Measurements from ENCODE around the gene TMEM41B. TPM values are rescaled to one million over a fixed set of nuclear protein-coding genes. Genes with fewer than 3 reads are reported as not detected.
"Not testable (repeated sequence)": the region's sequence is repeated elsewhere in the genome, so short reads cannot be mapped to it uniquely, and the experiment has no call there.

TMEM41B gene
- total RNA-seq, 1 experiment from 2014 or later = 67.2 TPM

- POLR2A ChIA-PET = interaction anchor here (0.7 to 0.8 kb wide), 2 partner anchors 9 to 19 kb away, joined by 4 read pairs; no protein-coding TSS in a partner anchor
- H3K27me3 ChIP-seq (ENCODE audit: insufficient read depth, low read length) = no peaks in the 10 kb centered on the region
- TF ChIP-seq CBX3 (IDR thresholded peaks at IDR 0.05; ENCODE audit: low read depth) = no peak
- 0 out of 2 replicates have a peak, but pooled peaks have one; percentile 20 for TF ChIP-seq SRF (IDR thresholded peaks at IDR 0.05; ENCODE audit: low read depth)
- TF ChIP-seq CTCF (IDR thresholded peaks at IDR 0.05 in 2 of 3, conservative IDR thresholded peaks at IDR 0.05 in 1 of 3; ENCODE audit: borderline replicate concordance in 1 of 3, insufficient read depth in 1 of 3, low read depth in 2 of 3, low read length in 2 of 3) = peak in 2 of 3 experiments; percentile 28 to 51; a peak in 3 of 6 replicates
- no peak overlapping the region for H3K9ac ChIP-seq (ENCODE audit: low read length)
- no peaks in the 10 kb centered on the region for H3K9me3 ChIP-seq (ENCODE audit: control insufficient read depth in 1 of 2, insufficient read depth in 1 of 2, low read depth in 1 of 2, low read length in 2 of 2)
- intact Hi-C loops (cut with micrococcal nuclease) = loop anchor here (5.0 kb wide), 1 partner anchor 88 kb away; no protein-coding TSS in a partner anchor
- RAD21 ChIA-PET (ENCODE audit: low non-redundant PET in 1 of 2, low total read pairs in 2 of 2, uncharacterized antibody in 2 of 2, unreplicated experiment in 2 of 2) = no interaction called here
- H3K36me3 ChIP-seq (ENCODE audit: control insufficient read depth in 1 of 2, insufficient read depth in 2 of 2, low read length in 2 of 2) = 0 out of 4 replicates have a peak, but pooled peaks cover 0 to under 1% of the 10 kb centered on the region in 2 experiments
- no peaks in the 10 kb centered on the region for H3K9me2 ChIP-seq (ENCODE audit: insufficient read depth)
- CTCF ChIA-PET = interaction anchor here (0.7 to 1.5 kb wide), 2 partner anchors 148 to 246 kb away, joined by 4 to 5 read pairs; no protein-coding TSS in a partner anchor
- no peak overlapping the region for H3K27ac ChIP-seq (ENCODE audit: low read depth, low read length)
- peaks cover 84% of the 10 kb centered on the region for H3K79me2 ChIP-seq (ENCODE audit: insufficient read depth, low read length)
- DNase-seq (ENCODE audit: low read depth, low spot score) = no peak
- no peak for ATAC-seq
- no peak overlapping the region for H3K4me2 ChIP-seq (ENCODE audit: low read length)
- H3K4me1 ChIP-seq (ENCODE audit: control insufficient read depth in 1 of 2, insufficient read depth in 2 of 2, low read length in 2 of 2) = peaks cover 8 to 23% of the 10 kb centered on the region in 2 experiments; a peak in 2 of 4 replicates
- H3K4me3 ChIP-seq (replicated peaks in 1 of 2; ENCODE audit: low read depth in 1 of 2, low read length in 2 of 2) = no peak overlapping the region
- peaks cover 3% of the 10 kb centered on the region; the same call in 1 of the 2 replicates for H4K20me1 ChIP-seq (ENCODE audit: insufficient read depth)
- H2AFZ ChIP-seq (ENCODE audit: low read depth, low read length, poor library complexity, severe bottlenecking) = no peak overlapping the region
- BruUV-seq (replicated peaks) = no TSS peak
Measured at GRCh38 chr11:9259981-9260837, 54.2 kb downstream of the TMEM41B start.

- DNase-seq (ENCODE audit: low read depth, low spot score); POLR2A ChIA-PET; H3K4me3 ChIP-seq (replicated peaks in 1 of 2; ENCODE audit: low read depth in 1 of 2, low read length in 2 of 2); BruUV-seq (replicated peaks); H3K36me3 ChIP-seq (ENCODE audit: control insufficient read depth in 1 of 2, insufficient read depth in 2 of 2, low read length in 2 of 2); intact Hi-C loops (cut with micrococcal nuclease); H3K4me2 ChIP-seq (ENCODE audit: low read length); H2AFZ ChIP-seq (ENCODE audit: low read depth, low read length, poor library complexity, severe bottlenecking); H3K27ac ChIP-seq (ENCODE audit: low read depth, low read length); H3K9me2 ChIP-seq (ENCODE audit: insufficient read depth); H3K27me3 ChIP-seq (ENCODE audit: insufficient read depth, low read length); RAD21 ChIA-PET (ENCODE audit: low non-redundant PET in 1 of 2, low total read pairs in 2 of 2, uncharacterized antibody in 2 of 2, unreplicated experiment in 2 of 2); H3K9me3 ChIP-seq (ENCODE audit: control insufficient read depth in 1 of 2, insufficient read depth in 1 of 2, low read depth in 1 of 2, low read length in 2 of 2); H4K20me1 ChIP-seq (ENCODE audit: insufficient read depth); CTCF ChIA-PET; ATAC-seq; H3K9ac ChIP-seq (ENCODE audit: low read length): not testable (repeated sequence)
- peaks cover 8 to 17% of the 10 kb centered on the region in 2 experiments; a peak in 2 of 4 replicates for H3K4me1 ChIP-seq (ENCODE audit: control insufficient read depth in 1 of 2, insufficient read depth in 2 of 2, low read length in 2 of 2)
- peaks cover 88% of the 10 kb centered on the region for H3K79me2 ChIP-seq (ENCODE audit: insufficient read depth, low read length)
Measured at GRCh38 chr11:9258279-9258678, 56.1 kb downstream of the TMEM41B start.

All from HCT116 (cell line).